Measurements from ENCODE around the gene PPIE. TPM values are rescaled to one million over a fixed set of nuclear protein-coding genes. Genes with fewer than 3 reads are reported as not detected.
"Not testable (repeated sequence)": the region's sequence is repeated elsewhere in the genome, so short reads cannot be mapped to it uniquely, and the experiment has no call there.

PPIE gene
- total RNA-seq, 4 donors from 2014 or later: 38.5 to 45.1 (median 42.0) TPM

- H3K36me3 ChIP-seq: peaks cover 0 to 16% of the 10 kb centered on the region in 2 donors
- H3K4me3 ChIP-seq, H3K27me3 ChIP-seq, H3K27ac ChIP-seq, H3K4me1 ChIP-seq, ATAC-seq, H3K9me3 ChIP-seq: not testable (repeated sequence)
- WGBS, 2 donors (ENCODE audit: low coverage in 1 of 2): no CpG with 5 or more reads among the region's 5 CpGs
Measured at GRCh38 chr1:39766466-39766865, 27.8 kb downstream of the PPIE start.

GRCh38 chr1:39769502-39769901, 30.8 kb downstream of the PPIE start:
- H3K4me3 ChIP-seq, H3K27me3 ChIP-seq, H3K9me3 ChIP-seq, H3K4me1 ChIP-seq, H3K27ac ChIP-seq, H3K36me3 ChIP-seq, ATAC-seq: not testable (repeated sequence)
- 75% methylated on average over 4 of the region's 19 CpGs; no CpG with 5 or more reads in 1 of the 2 donors for WGBS, 2 donors (ENCODE audit: low coverage in 1 of 2)

- not testable (repeated sequence) for H3K27ac ChIP-seq, H3K9me3 ChIP-seq, ATAC-seq, H3K36me3 ChIP-seq, H3K4me1 ChIP-seq, H3K27me3 ChIP-seq, H3K4me3 ChIP-seq
- 11 to 19% methylated on average over 13 to 14 of the region's 71 CpGs for WGBS, 2 donors (ENCODE audit: low coverage in 1 of 2)
Measured at GRCh38 chr1:39770100-39771021, 31.7 kb downstream of the PPIE start.

- no CpG with 5 or more reads among the region's 57 CpGs for WGBS, 2 donors (ENCODE audit: low coverage in 1 of 2)
Measured at GRCh38 chr1:39771022-39771532, 32.4 kb downstream of the PPIE start, which contains the start of gene OXCT2. TSS of gene OXCT2 (minus strand) at chr1:39771348. CDS start at chr1:39771255, 93 bp downstream.

GRCh38 chr1:39773369-39773979, 34.8 kb downstream of the PPIE start:
- not testable (repeated sequence) for ATAC-seq, H3K4me3 ChIP-seq, H3K36me3 ChIP-seq, H3K27ac ChIP-seq, H3K4me1 ChIP-seq, H3K9me3 ChIP-seq
- peaks cover 13% of the 10 kb centered on the region for H3K27me3 ChIP-seq
- no CpG with 5 or more reads among the region's 23 CpGs for WGBS, 2 donors (ENCODE audit: low coverage in 1 of 2)

More at GRCh38 chr1:39771022-39771532, 32.4 kb downstream of the PPIE start, which contains the start of gene OXCT2:
- ATAC-seq: peak; percentile 26
- H3K36me3 ChIP-seq, H3K9me3 ChIP-seq, H3K27ac ChIP-seq, H3K27me3 ChIP-seq, H3K4me1 ChIP-seq: not testable (repeated sequence)
- peak within 1 kb of the TSS in 1 of 2 donors; percentile 29 for H3K4me3 ChIP-seq

GRCh38 chr1:39775141-39775540, 36.5 kb downstream of the PPIE start:
- H3K27me3 ChIP-seq: peaks cover 16% of the 10 kb centered on the region
- WGBS, 2 donors (ENCODE audit: low coverage in 1 of 2): 60% methylated on average over 1 of the region's 11 CpGs; no CpG with 5 or more reads in 1 of the 2 donors
- not testable (repeated sequence) for H3K4me1 ChIP-seq, ATAC-seq, H3K36me3 ChIP-seq, H3K9me3 ChIP-seq, H3K27ac ChIP-seq, H3K4me3 ChIP-seq

GRCh38 chr1:39775676-39776399, 37.2 kb downstream of the PPIE start:
- H3K27ac ChIP-seq, H3K36me3 ChIP-seq, H3K4me1 ChIP-seq, H3K9me3 ChIP-seq, ATAC-seq, H3K4me3 ChIP-seq: not testable (repeated sequence)
- H3K27me3 ChIP-seq: peaks cover 16% of the 10 kb centered on the region
- WGBS, 2 donors (ENCODE audit: low coverage in 1 of 2): 21 to 80% methylated on average over 1 to 2 of the region's 20 CpGs

- peaks cover 11% of the 10 kb centered on the region for H3K27me3 ChIP-seq
- H3K4me3 ChIP-seq: no peak overlapping the region
- no peaks in the 10 kb centered on the region for H3K36me3 ChIP-seq
- no peaks in the 10 kb centered on the region for H3K9me3 ChIP-seq
- no peak overlapping the region for H3K27ac ChIP-seq
- no peak for TF ChIP-seq POLR2AphosphoS5 (IDR thresholded peaks at IDR 0.05)
- no peak for TF ChIP-seq CTCF (IDR thresholded peaks at IDR 0.05)
- no peak for TF ChIP-seq POLR2A (IDR thresholded peaks at IDR 0.05)
- no peak for TF ChIP-seq EP300 (IDR thresholded peaks at IDR 0.05)
- ATAC-seq: no peak
- H3K4me1 ChIP-seq: no peaks in the 10 kb centered on the region
- WGBS, 2 donors (ENCODE audit: low coverage in 1 of 2): 78 to 79% methylated on average over 7 to 10 of the region's 12 CpGs
Measured at GRCh38 chr1:39776400-39776713, 37.7 kb downstream of the PPIE start.

Measured in gastroesophageal sphincter (tissue), 4 donors.